Activated T-helper 2 cell treated with anti-CD3 and anti-CD28 coated beads, Interferon-gamma antibody, Interleukin-2, Interleukin-4, amounts not matched to agents 10 μg/mL and 5 μg/mL and 100 μg/mL, durations not matched to agents 14 hours and 24 hours and 36 hours (primary cell): Measurements from ENCODE around the gene B3GALT5. TPM values are rescaled to one million over a fixed set of nuclear protein-coding genes. Genes with fewer than 3 reads are reported as not detected.

Experiments used
- DNase-seq: peaks from one replicate; pipeline ENCODE4 v3.0.0; 2021; ENCODE audit warnings: low spot score
- H3K27ac Mint-ChIP-seq: one replicate; pipeline ENCODE4 v1.8.0; 2021; ENCODE audit warnings: mixed read lengths
- H3K27me3 Mint-ChIP-seq: one replicate; pipeline ENCODE4 v1.8.0; 2021; ENCODE audit warnings: low read depth, mixed read lengths
- H3K36me3 Mint-ChIP-seq: one replicate; pipeline ENCODE4 v1.8.0; 2021; ENCODE audit warnings: low read depth, mixed read lengths
- H3K4me1 Mint-ChIP-seq: one replicate; pipeline ENCODE4 v1.8.0; 2021; ENCODE audit warnings: low read depth, mixed read lengths
- H3K4me3 Mint-ChIP-seq: one replicate; pipeline ENCODE4 v1.8.0; 2021; ENCODE audit warnings: low read depth, mild to moderate bottlenecking, moderate library complexity, mixed read lengths
- H3K9me3 Mint-ChIP-seq: one replicate; pipeline ENCODE4 v1.8.0; 2021; ENCODE audit warnings: mixed read lengths
- intact Hi-C: fragments of 100-400 bp; cut with micrococcal nuclease; formaldehyde crosslinking; loops from one replicate; pipeline ENCODE4 v1.15.1; 2023
- total RNA-seq: library from RNA; stranded (reverse); gene quantifications from 2 replicates; pipeline ENCODE4 v1.2.3, GENCODE V29; 2022

Gene B3GALT5
- total RNA-seq, 1 donor from 2014 or later = not detected

DNA sequence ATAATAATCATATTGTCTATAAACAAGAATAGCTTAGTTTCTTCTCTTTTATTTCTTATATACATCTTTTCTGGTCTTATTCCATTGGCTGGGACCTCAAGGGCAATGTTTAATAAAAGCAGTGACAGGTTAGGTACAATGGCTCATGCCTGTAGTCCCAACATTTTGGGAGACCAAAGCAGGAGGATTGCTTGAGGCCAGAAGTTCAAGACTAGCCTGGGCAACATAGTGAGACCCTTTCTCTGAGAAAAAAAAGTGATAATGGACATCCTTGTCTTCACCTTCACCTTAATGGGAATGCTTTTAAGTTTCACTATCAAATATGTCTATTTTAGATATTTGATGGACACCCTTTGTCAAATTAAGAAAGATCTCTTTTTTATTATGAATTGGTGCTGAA, 8.1 kb downstream of the B3GALT5 start:
- H3K27ac Mint-ChIP-seq = no peak overlapping the region
- no peak overlapping the region for H3K4me3 Mint-ChIP-seq
- H3K27me3 Mint-ChIP-seq = peaks cover 3% of the 10 kb centered on the region
- no peaks in the 10 kb centered on the region for H3K36me3 Mint-ChIP-seq
- H3K4me1 Mint-ChIP-seq = no peaks in the 10 kb centered on the region
- intact Hi-C loops = no loop called here
- DNase-seq = no peak
- peaks cover 4% of the 10 kb centered on the region for H3K9me3 Mint-ChIP-seq

DNA sequence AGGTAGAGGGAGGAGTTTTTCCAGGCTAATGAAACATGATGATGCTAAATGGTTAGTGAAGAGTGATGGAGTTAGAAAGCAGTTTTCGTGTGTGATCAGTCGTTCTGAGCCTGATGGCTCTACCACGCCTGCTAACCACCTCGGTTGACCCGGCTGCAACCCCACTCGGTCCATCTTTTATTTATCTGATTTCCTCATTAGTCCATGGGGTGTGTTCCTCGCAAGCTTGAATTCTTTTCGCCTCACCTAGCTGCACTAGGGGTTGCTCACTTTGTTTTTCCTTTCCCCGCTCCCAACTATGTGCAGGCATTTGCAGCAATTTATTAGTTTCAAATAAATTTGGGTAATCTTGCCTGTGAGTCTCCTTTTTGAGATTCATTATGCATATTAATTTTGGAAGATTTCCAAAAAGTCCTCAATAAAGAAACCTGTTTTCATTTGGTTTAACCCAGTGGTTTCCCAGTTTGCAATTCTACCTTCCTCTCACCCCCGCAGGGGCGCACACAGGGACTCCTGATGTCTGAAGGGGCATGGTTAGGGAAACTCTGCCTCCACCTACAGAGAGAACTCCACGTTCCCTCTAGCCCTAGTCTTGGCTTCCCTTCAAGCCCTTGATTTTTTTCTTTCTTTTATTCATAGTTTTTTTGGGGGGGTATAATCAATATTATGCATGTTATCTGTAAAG, 12.6 kb downstream of the B3GALT5 start:
- Mint-ChIP-seq H3K4me3 (no peak overlapping the region), H3K27me3 (no peaks in the 10 kb centered on the region), H3K4me1 (no peaks in the 10 kb centered on the region), H3K27ac (no peak overlapping the region), H3K9me3 (peaks cover 4% of the 10 kb centered on the region), H3K36me3 (no peaks in the 10 kb centered on the region)
- no peak for DNase-seq
- intact Hi-C loops = no loop called here

DNA sequence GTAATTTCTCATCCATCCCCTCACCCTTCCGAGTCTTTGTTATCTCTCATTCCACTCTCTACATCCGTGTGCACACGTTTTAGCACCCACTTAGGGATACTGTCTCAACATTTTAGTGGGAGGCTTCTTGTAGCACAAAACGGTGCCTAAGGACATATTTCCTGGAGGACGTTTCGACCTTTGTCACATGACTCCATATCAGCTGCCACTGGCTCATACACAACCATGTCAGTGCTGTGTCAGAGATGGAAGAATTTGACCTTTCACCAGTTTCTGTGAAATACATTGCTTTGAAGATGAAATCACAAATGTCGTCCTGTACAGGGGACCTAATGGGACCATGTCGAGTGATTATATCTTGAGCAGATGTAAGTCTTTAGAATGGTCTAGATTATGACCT, 15.6 kb downstream of the B3GALT5 start:
- intact Hi-C loops = no loop called here
- no peaks in the 10 kb centered on the region for H3K4me1 Mint-ChIP-seq
- DNase-seq = no peak
- H3K4me3 Mint-ChIP-seq = no peak overlapping the region
- H3K27me3 Mint-ChIP-seq = no peaks in the 10 kb centered on the region
- H3K9me3 Mint-ChIP-seq = peaks cover 4% of the 10 kb centered on the region
- no peaks in the 10 kb centered on the region for H3K36me3 Mint-ChIP-seq
- H3K27ac Mint-ChIP-seq = no peak overlapping the region

DNA sequence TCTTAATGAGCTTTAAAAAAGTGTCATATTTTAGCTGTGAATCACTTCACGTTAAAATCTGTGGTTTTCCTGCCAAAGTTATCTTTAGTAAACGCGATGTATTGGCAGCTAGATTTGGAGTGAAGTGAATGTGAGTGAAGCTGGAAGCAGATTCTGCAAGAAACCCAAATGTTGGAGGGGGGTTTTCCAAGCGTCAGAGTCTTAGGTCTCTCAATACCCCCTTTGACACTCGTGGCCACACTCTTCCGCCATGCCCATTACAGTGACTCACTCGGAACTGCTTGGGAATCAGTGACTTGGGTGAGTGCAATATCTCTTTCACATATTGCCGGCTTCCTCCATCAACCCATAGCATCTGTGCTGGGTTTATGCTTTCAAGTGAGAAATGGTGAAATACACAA, 17.5 kb downstream of the B3GALT5 start:
- H3K27me3 Mint-ChIP-seq = no peaks in the 10 kb centered on the region
- no peak for DNase-seq
- no peak overlapping the region for H3K27ac Mint-ChIP-seq
- no peaks in the 10 kb centered on the region for H3K36me3 Mint-ChIP-seq
- intact Hi-C loops = no loop called here
- H3K4me3 Mint-ChIP-seq = no peak overlapping the region
- no peaks in the 10 kb centered on the region for H3K9me3 Mint-ChIP-seq
- H3K4me1 Mint-ChIP-seq = no peaks in the 10 kb centered on the region

DNA sequence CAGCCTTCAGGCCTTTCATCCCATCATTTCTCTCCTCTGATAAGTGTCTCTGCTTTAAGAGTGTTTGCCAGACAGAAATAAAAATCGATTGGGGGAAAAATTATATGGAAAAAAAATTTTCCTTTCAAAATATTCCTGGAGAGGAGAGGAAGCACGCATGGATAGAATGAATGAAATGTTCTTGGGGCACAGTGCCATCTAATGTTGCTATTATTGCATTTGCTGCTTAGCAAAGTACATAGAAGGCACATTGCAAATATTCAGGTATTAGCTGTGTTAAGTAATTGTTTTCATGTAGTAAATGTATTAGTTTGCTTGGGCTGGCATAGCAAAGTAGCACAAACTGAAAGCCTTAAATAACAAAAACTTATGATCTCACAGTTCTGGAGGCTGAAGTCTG, 18.1 kb downstream of the B3GALT5 start:
- Mint-ChIP-seq H3K9me3 (no peaks in the 10 kb centered on the region), H3K27ac (no peak overlapping the region), H3K4me3 (no peak overlapping the region), H3K36me3 (no peaks in the 10 kb centered on the region), H3K27me3 (no peaks in the 10 kb centered on the region), H3K4me1 (no peaks in the 10 kb centered on the region)
- DNase-seq = no peak
- intact Hi-C loops = no loop called here

DNA sequence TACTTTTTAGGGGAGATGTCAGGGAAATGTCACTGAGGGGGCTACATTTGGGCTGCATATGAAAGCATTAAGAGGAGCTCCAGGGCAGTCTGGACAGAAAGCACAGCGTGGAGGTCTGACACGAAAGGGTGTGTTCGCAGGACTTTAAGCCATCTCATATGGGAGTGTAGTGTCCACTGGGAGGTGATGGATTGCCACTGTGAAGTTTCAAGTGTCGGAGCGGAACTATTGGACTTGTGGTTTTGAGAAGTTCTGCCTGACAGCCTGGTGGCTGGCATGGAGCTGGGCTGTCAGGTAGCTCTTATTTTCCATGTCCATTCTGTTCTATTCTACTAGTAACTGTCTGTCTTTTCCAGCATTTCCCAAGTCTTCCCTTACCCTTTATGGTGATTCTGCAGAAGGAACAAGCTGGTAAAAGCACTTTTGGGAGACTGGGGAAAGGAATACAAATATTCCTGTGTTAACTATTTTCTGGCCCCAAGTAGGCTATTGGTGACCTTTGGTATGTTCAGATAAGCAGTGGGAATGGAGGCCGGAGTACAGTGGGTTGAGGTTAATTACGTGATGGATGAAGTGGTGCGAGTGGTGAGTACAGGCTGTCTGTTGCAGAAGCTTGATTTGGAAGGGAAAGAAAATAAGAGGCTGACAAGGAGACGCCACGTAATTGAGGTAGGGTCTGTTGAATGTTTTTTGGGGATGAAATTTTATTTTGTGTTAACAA, 19.3 kb downstream of the B3GALT5 start:
- H3K4me3 Mint-ChIP-seq = no peak overlapping the region
- H3K36me3 Mint-ChIP-seq = no peaks in the 10 kb centered on the region
- H3K27me3 Mint-ChIP-seq = no peaks in the 10 kb centered on the region
- no peak overlapping the region for H3K27ac Mint-ChIP-seq
- H3K9me3 Mint-ChIP-seq = no peaks in the 10 kb centered on the region
- no peaks in the 10 kb centered on the region for H3K4me1 Mint-ChIP-seq
- intact Hi-C loops = no loop called here
- no peak for DNase-seq

DNA sequence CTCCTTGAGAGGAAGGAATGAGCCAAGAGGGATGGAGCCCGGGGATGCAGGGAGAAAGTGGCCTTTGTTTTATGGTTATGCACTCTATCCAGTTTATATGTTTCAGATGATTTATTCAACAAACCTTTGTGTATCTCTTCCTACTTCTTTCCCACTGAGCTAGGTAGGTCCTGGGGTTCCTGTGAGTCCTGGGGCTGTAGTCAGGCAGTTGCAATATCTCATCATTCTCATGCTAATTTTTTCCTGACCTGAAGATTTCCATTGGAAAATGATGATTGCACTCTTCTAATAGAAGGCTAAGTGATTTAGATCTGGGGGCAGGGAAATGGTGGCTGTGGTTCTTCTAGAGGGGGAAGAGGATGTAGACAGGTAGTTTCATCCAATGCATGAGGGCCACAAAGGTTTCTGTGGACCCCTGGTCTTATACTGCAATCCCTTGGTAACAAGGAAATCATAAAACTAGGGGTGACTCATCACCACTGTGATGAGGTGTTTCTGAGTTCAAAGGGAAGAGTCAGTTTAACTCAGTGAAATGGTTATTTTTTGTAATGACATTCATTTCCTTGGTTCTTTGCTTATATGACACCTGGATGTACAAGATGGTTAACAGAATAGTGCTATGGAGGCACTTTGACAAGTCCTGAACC, 20.2 kb downstream of the B3GALT5 start:
- H3K9me3 Mint-ChIP-seq = no peaks in the 10 kb centered on the region
- no peak overlapping the region for H3K4me3 Mint-ChIP-seq
- intact Hi-C loops = no loop called here
- H3K36me3 Mint-ChIP-seq = no peaks in the 10 kb centered on the region
- no peak for DNase-seq
- H3K27me3 Mint-ChIP-seq = no peaks in the 10 kb centered on the region
- no peaks in the 10 kb centered on the region for H3K4me1 Mint-ChIP-seq
- no peak overlapping the region for H3K27ac Mint-ChIP-seq

DNA sequence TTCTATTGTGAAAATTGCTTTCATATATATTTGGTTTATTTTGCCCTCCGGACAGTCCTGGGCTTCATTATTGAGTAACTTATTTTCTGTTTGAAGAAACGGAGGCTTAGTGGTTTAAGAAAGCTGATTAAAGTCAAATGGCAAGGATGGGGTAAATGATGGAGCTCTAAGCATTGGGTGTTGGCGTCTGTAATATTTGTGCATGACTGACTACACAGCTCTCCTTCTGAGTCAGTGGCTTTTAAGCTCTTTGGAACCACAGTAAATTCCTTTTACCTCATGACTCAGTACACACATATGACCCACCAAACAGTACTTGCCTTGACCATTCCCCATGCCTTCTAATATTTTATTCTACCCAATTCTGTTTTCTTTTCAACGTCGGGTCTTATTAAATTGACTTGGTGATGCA, 21.0 kb downstream of the B3GALT5 start:
- Mint-ChIP-seq H3K27ac (no peak overlapping the region), H3K4me3 (no peak overlapping the region), H3K27me3 (no peaks in the 10 kb centered on the region), H3K36me3 (no peaks in the 10 kb centered on the region), H3K4me1 (no peaks in the 10 kb centered on the region), H3K9me3 (no peaks in the 10 kb centered on the region)
- intact Hi-C loops = no loop called here
- DNase-seq = no peak

DNA sequence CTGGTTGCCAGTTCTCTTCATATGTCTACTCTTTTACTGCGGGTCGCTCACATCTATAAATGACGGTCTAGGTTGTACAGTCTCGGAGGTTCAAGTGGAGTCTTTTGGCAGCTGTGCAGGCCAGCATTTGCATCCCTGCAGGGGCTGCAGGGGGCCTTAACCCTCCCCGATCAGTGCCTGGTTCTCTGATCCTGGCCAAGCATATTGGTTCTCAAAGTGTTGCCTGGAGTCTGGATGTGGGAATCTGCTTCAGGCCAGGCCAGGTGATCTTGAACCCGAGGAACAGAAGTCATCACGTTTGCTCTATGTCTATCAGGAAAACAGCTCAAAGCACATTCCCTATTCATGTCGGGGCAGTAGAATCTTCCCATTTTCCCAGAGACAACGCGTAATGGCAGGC, 21.8 kb downstream of the B3GALT5 start:
- Mint-ChIP-seq H3K27ac (no peak overlapping the region), H3K36me3 (no peaks in the 10 kb centered on the region), H3K27me3 (no peaks in the 10 kb centered on the region), H3K4me1 (no peaks in the 10 kb centered on the region), H3K9me3 (no peaks in the 10 kb centered on the region), H3K4me3 (no peak overlapping the region)
- intact Hi-C loops = no loop called here
- no peak for DNase-seq

DNA sequence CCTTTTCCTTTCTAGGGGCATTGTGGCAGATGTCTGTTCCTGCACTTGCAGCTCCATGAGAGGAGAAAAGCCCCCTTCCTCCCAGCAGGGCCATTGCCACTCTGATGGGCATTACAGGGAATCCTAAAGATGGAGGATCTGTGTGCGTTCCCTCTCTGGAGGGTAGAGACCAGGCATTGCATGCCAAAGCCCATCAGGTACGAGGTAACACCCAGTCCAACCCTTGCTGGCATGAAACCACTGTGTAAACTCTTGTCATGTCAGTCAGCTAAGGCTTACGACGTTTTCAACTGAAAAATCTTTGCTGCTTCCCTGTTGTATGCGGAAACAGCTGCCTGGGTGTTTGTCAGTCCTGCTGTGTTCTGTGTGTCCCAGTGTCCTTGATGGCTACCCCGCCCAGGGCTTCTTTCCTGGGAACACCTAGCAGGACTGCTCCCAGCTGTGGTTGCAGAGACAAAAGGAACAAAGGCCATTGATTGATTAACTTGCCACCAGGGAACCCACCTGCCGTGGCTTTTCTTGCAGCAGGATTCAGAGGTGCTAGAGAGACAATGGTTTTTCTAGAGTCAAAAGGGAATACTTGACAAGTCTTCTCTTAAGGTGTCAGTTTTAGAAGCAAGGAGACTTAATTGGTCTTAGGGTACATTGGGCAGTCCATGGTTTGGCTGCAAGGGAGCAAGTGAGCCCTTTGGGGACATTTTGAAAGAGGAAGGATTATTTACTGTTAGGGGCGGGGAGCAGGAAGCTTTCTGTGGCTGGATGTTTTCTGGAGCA, 24.6 kb downstream of the B3GALT5 start:
- intact Hi-C loops = no loop called here
- Mint-ChIP-seq H3K27me3 (no peaks in the 10 kb centered on the region), H3K9me3 (no peaks in the 10 kb centered on the region), H3K4me1 (no peaks in the 10 kb centered on the region), H3K27ac (no peak overlapping the region), H3K4me3 (no peak overlapping the region), H3K36me3 (no peaks in the 10 kb centered on the region)
- no peak for DNase-seq

DNA sequence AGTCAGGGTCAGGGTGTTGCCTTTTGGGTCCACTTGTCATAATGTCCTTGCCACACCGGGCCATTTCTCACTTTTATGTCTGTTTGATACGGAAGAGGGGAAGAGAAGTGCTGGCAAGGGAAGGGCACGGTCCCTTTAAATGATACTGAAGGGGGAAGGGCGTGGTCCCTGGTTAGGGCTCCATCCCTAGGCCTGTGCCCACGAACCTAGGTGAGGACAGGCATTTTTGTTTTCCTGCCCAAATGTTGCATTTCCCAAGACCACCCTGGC, 25.2 kb downstream of the B3GALT5 start:
- H3K27ac Mint-ChIP-seq = no peak overlapping the region
- no peak overlapping the region for H3K4me3 Mint-ChIP-seq
- no peaks in the 10 kb centered on the region for H3K9me3 Mint-ChIP-seq
- H3K27me3 Mint-ChIP-seq = no peaks in the 10 kb centered on the region
- no peaks in the 10 kb centered on the region for H3K4me1 Mint-ChIP-seq
- DNase-seq = no peak
- no peaks in the 10 kb centered on the region for H3K36me3 Mint-ChIP-seq
- intact Hi-C loops = no loop called here

DNA sequence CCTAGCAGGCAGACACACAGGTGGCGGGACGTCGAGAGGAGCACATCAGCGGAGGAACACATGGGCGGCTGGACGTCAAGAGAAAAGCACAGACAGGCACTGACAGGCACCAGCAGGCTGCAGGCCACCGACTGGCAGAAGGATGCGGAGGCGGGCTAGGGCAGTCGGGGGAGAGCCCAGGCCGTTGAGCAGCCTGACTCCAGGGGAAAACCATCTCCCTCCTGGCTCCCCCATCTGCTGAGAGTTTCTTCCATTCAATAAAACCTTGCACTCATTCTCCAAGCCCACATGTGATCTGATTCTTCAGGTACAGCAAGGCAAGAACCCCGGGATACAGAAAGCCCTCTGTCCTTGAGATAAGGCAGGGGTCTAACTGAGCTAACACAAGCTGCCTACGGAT, 25.5 kb downstream of the B3GALT5 start:
- Mint-ChIP-seq H3K4me1 (no peaks in the 10 kb centered on the region), H3K27ac (no peak overlapping the region), H3K4me3 (no peak overlapping the region), H3K9me3 (no peaks in the 10 kb centered on the region), H3K27me3 (no peaks in the 10 kb centered on the region), H3K36me3 (no peaks in the 10 kb centered on the region)
- no peak for DNase-seq
- intact Hi-C loops = no loop called here

DNA sequence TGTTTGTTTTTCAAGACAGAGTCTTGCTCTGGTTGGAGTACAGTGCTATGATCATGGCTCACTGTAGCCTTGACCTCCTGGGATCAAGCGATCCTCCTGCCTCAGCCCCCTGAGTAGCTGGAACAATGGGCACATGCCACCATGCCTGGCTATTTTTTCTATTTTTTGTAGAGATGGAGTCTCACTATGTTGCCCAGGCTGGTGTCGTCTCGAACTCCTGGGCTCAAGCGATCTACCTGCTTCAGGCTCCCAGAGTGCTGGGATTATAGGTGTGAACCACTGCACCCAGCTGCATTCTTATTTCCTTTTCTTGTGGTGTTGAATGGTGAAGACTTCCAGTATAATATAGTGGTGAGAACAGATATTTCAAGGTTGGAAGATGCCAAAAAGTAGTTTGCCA, 28.0 kb downstream of the B3GALT5 start:
- H3K4me1 Mint-ChIP-seq = no peaks in the 10 kb centered on the region
- H3K27me3 Mint-ChIP-seq = no peaks in the 10 kb centered on the region
- H3K9me3 Mint-ChIP-seq = no peaks in the 10 kb centered on the region
- H3K27ac Mint-ChIP-seq = no peak overlapping the region
- no peaks in the 10 kb centered on the region for H3K36me3 Mint-ChIP-seq
- no peak for DNase-seq
- intact Hi-C loops = no loop called here
- no peak overlapping the region for H3K4me3 Mint-ChIP-seq
